GM12874 (cell line): ENCODE measurements around the gene CIT.

ENCODE experiments used
- TF ChIP-seq, protein P1 (sequence below): IDR thresholded peaks from 2 replicates; pipeline ENCODE4 v1.5.1; 2011; ENCODE audit warnings: low read depth, mild to moderate bottlenecking, control low read depth, low read length, moderate library complexity; ENCODE audit not compliant: insufficient read depth

The CIT gene

DNA sequence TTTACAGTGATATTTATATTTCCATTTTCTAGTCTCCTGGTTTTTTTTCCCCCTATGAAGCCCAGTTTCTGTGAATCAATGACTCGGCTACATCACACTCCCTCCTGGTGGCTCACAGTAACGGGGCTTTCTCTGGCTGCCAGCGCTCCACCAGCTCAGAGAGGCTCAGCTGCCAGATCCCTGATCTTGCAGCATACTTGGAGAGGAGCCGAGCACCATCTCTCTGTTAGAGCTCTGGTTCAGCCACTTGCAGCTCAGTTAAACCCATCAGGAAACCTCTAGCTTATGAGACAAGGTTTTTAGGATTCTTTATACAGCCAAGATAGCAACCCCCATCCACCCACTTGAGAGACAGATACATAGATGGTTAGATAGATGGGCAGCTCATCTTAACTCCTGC, 74.6 kb downstream of the CIT start:
- TF ChIP-seq, protein P1, sequence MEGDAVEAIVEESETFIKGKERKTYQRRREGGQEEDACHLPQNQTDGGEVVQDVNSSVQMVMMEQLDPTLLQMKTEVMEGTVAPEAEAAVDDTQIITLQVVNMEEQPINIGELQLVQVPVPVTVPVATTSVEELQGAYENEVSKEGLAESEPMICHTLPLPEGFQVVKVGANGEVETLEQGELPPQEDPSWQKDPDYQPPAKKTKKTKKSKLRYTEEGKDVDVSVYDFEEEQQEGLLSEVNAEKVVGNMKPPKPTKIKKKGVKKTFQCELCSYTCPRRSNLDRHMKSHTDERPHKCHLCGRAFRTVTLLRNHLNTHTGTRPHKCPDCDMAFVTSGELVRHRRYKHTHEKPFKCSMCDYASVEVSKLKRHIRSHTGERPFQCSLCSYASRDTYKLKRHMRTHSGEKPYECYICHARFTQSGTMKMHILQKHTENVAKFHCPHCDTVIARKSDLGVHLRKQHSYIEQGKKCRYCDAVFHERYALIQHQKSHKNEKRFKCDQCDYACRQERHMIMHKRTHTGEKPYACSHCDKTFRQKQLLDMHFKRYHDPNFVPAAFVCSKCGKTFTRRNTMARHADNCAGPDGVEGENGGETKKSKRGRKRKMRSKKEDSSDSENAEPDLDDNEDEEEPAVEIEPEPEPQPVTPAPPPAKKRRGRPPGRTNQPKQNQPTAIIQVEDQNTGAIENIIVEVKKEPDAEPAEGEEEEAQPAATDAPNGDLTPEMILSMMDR, result no peak

DNA sequence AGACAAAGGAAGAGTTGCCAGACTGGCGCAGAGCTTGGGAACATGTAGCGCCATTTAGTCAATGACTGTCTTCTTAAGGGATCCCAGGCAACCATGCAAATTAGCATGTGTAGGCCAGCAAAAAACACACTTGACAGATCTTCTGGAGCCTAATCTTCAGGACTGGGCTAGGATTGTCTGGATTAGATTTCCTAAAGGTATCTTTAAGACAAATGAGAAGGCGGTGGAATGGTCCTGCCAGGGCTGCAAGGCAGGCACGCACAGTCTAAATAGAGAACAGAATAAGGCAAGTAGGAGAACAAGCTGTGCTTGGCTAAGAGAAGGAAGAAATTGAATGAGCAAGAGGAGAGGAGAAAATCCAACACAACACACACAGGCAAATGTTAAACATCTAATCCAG, 80.0 kb downstream of the CIT start:
- TF ChIP-seq, protein P1, result no peak

DNA sequence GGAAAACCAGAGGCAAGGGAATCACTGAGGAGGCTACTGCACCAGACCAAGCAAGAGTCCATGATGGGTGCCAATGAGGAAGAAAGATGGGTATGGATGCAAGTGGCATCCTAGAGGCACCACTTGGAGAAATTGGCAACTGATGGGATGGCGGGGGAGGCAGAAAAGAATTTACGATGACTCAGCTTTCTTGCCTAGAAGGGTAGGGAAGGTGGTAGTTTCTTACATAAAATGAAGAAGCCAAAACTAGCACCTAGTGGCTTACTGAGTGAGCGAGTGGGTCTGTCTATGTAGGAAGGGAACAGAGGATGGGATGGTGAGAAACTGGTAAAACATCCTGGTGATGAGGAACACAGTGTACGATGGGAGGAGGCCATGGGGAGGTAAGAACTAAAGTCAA, 80.8 kb downstream of the CIT start:
- TF ChIP-seq, protein P1, result no peak

DNA sequence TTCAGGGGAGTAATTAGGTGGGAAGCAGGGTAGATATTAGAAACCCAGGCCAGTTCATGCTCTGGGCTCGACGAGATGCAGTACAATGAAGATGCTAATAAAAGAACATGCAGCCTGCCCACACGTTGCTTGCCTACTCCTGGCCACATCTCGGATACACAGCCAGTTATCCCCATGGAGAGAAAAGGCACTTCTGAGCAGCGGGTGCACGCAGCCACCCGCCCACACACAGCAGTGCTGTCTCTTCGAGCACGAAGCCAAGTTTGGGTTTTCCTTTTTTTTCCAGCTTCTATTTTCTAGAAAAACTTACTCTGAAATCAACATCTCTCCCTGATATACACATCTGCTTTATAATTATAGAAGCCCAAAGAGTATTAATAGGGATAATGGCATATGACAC, 85.7 kb downstream of the CIT start:
- TF ChIP-seq, protein P1, result no peak

DNA sequence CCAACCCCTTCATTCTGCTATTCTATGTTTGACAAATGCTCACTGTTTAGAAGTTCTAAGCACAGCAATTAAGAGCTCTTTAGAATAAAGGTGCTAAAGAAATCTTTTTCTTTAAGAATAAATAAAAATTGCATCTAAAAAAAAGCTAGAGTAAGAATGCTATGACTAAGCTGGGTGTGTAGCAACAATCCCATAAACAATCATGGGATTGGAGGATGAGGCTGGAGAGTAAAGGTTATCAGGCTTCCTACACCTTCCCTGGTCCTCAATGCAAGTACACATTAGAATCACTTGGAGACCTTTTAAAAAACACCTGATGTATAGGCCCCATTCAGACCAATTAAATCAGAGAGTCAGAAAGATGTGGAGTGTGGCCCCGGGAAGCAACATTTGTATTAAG, 88.3 kb downstream of the CIT start:
- TF ChIP-seq, protein P1, result no peak

DNA sequence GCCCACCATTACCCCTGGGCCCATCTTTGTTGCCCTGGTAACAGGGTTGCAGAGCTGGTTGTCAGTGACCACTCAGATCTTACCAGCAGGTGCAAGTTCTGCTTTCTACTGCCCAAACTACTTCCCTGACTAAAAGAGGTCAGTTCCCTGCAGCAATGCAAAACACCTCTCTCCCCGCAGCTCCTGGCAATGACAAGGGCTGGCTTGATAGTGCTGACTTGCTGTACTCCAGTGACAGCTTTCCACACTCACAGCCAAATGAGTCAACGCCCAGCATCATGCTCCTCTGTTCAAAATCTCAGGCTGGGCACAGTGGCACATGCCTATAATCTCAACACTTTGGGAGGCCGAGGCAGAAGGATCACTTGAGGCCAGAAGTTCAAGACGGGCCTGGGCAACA, 90.6 kb downstream of the CIT start:
- TF ChIP-seq, protein P1, result no peak

DNA sequence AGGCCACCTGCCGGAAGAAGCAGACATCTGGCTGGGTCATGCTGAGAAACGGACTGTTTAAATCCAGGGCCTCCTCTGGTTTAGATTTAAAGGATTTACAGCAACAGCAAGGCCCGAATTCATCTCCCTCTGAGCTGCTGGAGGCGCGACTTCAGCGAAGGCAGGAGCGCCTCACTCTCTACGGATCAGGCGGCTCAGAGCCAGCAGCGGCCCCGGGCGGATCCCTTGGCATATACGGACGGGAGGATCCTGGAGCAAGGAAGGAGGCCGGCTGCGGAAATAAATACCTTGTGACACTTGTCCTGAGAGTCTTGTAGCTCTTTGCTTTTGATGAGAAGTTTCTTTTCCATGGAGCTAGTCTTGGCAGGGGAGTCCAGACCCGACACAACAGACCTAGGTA, 92.4 kb downstream of the CIT start:
- TF ChIP-seq, protein P1, result no peak

DNA sequence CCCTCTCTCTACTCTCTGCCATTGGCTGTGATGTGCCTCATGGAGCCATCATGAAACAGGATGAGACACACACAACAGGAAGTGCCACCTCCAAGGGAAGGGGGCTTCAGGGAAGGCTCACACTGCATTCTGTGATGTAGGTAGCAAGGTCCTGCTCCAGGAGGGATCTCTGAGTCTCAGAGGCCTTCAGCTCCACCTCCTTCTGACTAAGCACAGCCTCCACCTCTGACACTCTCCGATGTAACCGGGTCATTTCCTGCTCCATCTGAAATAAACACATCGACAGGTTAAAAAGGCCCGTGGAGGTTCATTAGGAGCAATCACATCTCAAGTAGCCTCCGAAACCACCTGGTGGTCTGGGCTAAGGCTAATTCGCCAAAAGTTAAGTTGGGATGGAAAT, 93.3 kb downstream of the CIT start:
- TF ChIP-seq, protein P1, result no peak
